HG03342 (cell line): ENCODE results near the gene KRT74.

ENCODE experiments used
- ATAC-seq: cut with Tn5 transposase; IDR thresholded peaks from one replicate; pipeline ENCODE4 v1.9.1; 2021; ENCODE audit warnings: mild to moderate bottlenecking, moderate library complexity; ENCODE audit not compliant: unreplicated experiment

KRT74 gene

DNA sequence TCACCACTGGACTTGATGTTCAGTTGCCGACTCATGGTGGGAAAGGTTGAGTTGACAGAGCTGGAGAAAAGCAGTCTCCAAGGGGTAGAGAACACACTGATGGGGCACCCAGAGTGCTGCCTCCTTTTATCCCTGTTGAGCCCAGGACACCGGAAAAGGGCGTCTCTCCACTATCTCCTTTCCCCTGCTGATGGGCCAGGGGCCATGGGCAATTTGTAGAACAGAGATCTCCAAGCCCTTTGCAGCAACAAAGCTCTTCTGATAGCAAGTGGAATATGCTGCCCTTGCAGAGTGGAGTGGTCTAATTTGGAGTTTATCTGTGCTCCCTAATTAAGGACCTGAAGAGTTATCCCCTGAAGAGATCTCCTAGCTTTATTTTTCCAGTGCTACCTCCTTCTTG lies at the start of gene KRT74:
TSS of gene KRT74 (minus strand) at position 101 of the 400 bp plus-strand sequence. CDS start at position 35, 66 bp downstream.
- no peak for ATAC-seq

DNA sequence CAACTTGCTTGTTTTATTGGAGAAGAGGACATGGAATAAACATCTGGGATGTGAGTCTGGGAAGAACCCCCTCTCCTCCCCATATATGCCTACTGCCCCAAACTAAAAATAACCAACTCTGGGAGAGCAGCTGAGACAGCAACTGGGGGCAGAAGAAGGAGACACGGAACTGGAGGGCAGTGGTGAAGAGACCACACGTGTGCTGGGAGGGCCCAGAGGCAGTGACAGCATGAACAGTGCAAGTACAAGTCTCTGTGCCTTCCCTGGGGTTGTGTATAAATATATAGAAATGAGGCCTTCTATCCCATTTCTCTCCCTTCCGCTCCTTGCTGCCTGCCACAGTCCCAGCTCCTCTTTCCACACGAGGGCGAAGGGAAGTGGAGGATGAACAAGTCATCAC lies 48.7 kb upstream of the KRT74 start:
- ATAC-seq = no peak

DNA sequence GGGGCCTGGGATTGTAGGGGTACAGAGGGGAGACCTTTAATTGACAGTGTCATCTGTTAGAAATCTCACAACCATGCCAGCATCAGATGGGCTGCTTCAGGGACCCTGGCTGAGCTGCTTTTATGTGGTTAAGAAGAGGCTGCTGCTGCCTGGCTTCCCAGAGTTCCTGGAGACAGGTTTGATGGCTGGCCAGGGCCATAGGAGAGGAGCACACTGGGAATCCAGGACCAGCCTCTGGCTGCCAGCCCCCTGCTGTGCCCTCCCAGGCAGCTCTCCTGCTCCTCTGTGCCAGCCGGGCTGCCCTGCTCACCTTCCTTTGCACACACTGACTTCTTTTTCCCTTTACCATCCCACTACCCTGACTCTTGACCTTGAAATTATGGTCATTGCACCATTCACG lies 45.2 kb upstream of the KRT74 start:
- ATAC-seq = no peak

DNA sequence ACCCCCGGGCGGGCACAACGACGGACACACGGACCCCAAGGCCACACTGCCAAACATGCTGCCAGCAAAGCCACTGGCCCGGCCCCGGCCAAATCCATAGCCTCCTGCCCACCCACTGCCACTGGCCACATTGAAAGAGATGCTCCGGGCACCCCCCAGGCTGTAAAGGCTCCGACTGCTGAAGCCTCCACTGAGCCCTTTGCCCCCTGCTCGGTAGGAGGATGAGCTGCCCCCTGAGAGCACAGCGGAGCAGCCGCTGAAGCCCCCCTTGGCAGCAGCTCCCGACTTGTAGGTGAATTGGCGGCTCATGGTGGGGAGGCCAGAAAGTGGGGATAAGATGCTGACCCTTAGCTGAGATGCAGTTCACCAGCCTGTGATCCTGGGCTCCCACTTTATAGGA lies 44.6 kb upstream of the KRT74 start, which contains the start of gene KRT73:
TSS of gene KRT73 (minus strand) at position 344 of the 400 bp plus-strand sequence. CDS start at position 309, 35 bp downstream.
- ATAC-seq = no peak

DNA sequence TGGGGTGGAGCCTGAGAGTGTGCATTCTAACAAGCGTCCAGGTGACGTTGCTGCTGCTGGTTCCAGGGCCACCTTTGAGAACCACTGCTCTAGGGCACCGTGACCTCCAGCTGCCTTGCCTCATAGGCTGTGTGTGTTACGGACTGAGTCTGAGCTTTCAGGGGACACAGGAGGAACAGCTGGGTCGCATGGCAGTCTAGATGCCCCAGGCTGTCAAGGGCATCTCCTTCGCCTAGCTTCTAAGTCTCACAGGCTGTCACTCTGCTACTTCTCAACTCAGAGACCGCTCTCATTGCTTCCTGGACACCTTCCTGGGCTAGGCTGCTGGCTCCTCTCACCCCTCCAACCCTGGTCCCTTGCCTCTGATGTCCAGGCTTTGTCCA lies 43.8 kb upstream of the KRT74 start:
- ATAC-seq = no peak

DNA sequence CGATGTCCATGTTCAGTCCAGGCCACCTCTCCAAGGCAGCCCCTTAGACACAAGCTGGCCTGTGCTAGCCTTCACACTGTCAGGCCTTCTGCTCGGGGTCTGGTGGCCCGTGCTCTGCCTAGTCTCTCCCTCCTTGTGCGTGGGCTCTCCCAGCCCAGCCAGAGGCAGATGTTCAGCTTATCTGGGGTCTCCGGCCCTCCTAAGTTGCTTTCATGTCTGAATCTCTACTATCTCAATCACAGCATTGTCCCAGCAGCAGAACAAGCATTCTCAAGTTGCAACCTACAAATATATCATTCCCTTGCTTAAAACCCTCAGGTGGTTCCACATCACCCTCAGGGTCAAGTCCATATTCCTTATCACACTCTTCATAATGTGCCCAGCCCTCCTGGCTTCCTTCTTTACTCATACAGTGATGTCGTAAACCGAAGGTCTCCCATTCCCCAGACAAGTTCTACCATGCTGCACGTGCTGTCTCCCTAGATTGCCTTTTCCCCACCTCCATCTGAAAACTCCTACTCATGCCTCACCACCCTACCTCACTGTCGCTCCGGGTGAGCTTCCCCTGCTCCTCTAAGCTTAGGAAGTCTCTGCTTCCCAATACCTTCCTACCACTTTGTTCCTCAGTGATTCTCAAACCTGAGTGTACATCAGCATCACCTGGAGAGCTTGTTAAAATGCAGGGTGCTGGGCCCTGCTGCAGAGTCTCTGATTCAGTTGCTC lies 43.2 kb upstream of the KRT74 start:
- no peak for ATAC-seq

DNA sequence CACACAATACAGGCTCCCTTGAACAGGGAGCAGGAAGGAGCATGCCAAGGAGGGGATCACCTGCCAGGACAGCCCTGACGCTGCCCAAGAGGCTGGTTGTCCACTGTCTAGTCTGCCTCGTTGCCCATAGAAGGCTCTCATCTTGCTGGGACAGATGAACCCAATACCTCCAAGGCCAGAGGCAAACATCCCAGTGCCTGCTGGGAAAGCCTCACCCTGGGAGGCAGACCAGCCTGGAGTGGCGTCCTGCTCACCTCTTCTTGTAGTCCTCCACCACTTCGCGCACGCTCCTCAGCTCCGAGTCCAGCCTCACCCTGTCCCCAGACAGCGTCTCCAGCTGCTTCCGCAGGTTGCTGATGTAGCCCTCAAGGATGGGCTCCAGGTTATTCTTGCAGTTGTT lies 42.3 kb upstream of the KRT74 start:
- no peak for ATAC-seq

DNA sequence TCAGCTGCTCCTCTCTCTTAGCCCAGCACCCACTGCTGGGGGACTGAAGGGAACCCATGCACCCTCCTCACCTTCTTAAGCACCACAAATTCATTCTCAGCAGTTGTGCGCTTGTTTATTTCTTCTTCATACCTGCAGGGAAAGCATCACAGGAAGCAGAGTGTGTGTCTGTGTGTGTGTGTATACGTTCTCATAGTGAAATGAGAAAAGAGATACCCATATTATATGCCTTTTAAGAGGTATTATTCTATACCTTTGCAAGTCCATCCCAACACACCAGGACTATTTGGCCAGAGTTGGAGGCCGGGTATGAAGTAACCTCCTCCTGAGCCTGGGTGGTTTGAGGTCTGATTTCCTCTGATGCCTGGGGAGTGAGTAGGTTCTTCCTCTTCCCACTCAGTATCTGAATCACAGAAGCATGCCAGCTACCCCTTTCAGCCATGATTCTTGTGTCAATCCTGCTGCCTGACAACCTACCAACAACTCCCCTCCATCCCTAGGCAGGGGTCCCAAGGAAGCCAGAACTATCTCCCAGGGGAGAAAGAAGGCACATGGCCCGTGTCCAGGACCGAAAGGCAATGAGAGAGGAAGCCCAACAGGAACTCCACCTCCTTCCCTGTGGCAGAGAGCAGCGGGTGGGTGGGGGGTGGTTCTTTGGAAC lies 41.7 kb upstream of the KRT74 start:
- ATAC-seq = no peak

DNA sequence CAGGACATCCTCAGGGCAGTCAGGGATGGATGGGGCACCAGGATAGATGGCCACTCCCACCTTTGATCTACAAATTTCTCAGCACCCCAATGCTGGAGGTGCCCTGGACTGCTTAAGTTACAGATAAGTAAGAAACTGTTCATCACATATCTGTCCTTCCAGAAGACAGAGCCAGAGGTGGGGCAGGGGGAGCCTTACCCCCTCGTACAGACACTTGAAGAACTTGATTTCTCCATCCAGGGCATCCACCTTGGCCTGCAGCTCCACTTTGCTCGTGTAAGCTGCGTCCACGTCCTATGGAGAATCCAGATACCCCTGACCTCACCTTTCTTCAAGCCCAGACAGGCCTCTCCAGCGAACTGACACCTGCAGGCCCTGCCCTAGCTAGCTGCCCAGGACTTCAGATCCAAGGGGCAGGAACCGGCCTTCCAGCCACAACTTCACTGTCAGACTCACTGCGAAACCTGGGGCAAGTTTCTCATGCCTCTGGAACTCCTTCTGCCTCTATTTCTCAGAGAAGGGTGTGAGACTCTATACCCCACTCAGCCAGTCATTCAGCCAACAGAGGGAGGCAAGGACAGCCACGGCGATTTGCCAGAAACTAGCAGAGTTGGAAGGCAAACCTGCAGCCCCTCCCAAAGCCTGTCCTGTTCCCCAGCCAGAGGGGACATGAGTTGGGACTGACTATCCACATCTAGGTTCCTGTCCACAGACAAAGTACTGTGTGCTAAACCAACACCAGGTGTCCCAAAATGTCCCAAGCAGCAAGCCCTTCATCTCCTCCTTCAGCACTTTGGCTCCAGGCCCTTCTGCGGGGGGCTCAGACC lies 41.0 kb upstream of the KRT74 start:
- ATAC-seq = no peak

DNA sequence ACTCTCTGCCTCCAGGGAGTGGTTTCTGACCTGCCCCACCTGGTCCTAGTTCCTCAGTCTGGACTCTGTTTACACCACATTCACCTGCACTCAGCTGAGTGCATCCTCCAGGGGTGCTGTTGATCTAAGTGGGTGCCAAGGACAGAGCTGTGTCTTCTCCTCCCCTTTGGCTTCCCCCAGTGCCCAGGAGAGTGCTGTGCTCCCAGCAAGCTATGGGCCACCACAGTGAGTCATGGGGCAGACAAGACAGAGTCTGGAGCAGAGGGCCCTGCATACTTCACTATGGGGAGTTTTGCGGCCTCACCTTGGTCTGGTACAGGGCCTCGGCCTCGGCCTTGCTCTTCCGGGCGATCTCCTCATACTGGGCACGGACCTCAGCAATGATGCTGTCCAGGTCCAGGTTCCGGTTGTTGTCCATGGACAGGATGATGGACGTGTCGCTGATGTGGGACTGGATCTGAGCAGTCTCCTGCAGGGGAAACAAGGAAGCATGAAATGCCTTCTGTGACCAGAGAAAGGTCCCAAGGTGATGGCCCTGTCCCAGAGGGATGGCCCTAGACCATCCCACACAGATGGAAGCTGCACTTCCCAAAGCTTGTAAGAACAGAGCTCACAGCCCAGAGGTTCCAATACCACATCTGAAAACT lies 39.9 kb upstream of the KRT74 start:
- no peak for ATAC-seq

DNA sequence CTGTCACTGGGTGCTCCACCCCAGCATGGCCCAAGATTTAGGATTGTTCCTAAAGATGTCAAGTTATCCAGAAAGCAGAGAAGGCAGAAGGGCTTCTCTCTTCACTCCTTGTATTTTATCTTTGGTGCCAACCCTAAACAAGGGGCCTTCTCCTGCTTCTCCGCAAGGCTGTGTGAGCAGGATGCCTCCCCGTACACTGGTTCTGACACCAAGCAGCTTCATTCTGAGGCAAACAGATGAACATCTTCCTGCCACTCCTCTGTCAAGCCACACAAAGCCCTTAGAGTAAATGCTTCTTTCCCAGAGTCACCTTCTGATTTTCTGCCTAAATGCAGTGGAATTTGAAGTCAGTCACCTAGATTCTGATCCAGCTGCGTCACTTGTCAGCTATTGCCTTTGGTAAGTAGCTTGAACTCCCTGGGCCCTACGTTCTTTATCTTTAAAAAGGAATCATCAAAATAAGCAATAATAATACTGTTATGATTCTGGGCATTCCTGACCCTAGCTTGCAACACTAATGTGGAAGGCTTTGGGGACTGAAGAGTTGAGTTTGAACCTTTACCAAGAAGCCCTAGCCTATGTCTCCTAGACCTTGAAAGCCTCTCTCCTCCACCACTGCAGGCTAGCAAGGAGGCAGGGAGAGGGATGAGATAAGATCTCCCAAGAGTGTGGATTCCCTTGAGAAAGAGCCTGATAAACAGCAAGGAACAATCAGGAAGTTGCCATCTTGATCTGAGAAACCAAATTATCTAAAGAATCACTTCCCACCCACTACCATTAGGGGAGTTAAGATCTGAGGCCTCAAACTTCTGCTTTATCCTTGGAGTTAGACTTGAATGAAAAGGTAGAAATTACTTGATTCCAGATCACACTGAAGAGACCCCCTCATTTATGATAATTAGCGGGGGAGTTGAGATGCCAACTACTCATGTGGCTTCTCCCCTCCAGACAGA lies 39.1 kb upstream of the KRT74 start:
- no peak for ATAC-seq

DNA sequence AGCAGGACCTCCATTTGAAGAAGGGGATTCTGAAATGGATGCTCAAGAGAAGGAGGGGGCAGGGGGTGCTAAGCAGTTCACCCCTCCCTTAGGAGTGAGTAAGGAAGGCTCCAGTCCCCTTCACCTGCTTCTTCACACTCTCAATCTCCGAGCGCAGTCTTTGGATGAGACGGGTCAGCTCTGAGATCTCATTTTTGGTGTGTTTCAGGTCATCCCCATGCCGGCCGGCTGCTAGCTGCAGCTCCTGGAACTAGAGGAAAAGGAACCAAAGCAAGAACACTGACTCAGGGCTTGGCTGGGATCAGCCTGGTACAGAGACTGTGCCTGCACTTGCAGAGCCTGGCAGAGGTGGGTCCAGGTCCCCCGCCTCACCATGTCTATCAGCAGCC lies 37.4 kb upstream of the KRT74 start:
- no peak for ATAC-seq

DNA sequence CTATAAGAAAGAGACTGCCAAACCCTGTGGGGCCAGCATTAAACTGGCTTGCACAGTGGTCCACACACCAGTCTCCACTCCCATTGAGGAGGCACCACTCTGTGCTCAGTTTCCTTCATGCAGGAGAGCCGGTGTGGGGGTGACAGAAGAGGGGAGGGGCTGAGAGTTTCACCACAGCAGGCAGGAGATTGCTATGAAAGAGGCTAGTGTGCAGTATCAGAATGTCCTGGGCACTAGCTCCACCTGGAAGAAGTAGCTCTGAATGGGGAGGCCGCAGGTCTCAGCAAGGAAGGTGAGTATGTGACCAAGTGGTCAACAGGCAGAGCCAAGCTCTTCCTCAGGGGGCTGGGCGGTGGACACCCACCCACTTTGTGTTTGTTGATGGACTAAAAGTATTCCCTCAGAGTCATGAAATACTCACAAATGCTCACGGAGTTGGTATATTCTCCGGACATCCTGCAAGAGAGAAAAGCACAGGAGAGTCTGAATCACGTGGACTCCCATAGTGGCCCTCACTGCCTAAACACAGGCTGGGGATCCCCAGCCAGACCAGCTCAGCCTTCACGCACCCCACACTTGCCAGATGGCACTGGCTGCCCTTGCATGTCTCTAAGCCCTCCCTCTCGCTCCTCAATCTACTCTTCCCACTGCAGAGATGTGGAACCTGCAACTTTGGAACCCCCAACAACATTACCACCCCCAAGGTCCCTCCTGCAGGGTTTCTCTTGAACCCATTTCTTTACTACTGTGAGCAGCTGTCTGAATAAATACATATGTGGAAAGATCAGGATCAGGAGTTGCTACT lies 35.4 kb upstream of the KRT74 start:
- no peak for ATAC-seq

DNA sequence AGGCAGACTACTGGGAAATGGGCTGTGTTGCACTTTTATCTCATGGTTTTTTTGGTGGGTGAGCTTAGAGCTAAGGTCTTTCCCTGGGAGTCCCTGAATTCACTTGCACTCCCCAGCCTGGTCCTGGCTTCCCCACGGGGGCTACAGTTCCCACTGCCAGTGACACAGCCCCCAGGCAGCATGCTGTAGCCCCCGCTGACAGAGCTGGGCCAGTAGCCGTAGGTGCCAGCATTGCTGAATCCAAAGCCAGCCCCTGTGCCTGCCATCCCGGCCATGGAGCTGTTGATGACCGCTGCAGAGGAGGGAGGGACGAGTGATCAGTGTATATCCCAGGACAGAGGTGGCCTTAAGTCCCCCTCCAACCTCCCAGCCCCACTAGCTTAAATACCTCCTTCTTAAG lies 34.5 kb upstream of the KRT74 start:
- ATAC-seq = no peak

DNA sequence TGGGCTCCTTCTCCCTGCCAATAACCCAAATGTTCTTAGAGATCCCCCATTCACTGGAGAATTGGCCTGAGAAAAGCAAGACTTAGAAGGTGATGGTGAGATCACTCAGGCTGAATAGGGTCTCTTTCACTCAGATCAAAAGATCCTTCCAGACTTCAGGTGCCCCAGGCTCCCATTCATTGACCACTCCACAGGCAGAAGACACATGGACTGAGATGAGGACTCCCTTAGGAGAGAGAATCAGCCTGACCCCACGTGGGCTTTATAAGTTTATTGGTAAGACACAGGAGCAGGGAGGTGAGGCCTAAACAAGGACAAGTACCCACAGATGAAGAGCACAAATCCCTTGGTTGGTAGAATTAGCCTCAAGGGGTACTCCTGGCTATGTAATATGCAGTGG lies 33.7 kb upstream of the KRT74 start:
- no peak for ATAC-seq

DNA sequence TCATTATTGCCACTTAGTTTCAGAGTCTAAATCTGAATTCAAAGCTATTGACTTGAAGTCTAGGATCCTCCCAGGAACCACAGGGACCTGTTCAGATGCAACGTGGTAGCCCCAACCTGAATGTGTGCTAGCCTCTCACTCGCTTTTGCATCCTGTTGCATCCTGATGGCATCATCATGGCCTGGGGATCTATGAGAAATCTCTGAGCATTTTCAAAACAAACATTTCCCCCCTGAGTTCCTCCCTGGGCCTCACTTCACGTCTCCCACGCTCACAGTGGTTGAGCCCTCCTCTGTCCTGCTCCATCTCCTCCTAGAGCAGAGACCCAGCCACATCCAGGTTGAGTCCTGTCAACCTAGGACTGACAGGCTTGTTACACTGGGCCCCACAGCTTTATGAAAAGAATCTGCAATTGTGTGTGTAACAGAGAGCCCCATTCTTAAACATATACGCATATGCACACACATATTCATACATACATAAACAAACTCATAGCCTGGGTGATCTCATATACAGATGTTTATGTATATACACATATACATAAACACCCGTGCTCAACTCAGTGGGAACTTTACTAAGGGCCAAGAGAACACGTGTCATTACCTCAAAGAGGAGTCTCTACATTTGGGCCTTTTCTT lies 33.1 kb upstream of the KRT74 start:
- no peak for ATAC-seq

DNA sequence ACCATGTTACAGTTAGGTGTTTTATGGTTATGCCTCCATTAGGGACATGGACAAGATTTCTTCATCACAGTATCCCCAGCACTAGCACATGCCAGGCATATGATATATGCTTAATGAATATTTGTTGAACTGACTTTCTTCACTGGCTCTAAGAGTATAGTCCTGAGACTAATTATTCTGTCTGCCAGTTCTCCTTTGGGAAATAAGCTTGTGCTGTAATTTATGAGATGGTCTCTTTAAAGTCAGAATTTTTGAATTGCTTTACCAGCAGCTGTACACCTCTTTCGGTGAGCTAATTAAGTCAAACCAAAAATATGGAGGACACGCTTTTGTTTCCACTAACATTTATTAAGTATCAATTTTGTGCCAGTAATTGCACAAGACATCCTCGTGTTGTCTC lies 32.5 kb upstream of the KRT74 start:
- no peak for ATAC-seq

DNA sequence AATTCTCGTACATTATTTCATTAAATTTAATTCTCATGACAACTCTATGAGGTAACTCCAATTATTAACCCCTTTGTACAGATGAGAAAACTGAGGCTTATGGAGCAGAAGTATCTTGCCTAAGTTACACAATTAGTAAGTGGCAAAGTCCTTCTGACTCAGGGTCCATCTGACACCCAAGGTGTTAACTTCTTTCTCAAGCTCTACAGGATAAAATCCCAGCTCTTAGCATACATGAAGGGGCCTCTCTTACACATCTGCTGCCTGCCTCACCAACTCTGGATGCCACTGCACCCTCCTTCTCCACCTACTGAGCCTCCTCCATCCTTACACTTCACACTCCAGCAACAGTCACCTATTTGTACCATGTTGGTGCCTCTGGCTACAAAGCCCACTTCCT lies 31.9 kb upstream of the KRT74 start:
- no peak for ATAC-seq

DNA sequence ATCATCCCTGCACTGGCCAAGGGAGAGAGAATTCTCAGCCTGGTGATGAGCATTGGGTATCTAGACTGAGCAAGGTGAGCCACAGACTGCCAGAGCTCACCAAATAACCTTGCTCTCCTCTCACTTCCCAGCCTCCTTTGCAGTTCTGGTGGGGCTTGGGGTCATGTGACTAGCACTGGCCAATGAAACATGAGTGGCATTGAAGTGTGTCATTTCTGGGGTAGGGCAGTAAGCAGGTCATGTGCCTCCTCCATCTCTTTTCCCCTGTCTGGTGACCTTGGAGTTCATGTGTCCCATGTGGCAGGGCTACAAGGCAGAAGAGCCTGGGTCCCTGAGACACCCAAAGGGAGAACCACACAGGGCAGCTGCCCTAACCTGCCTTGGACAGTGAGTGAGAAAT lies 31.2 kb upstream of the KRT74 start:
- ATAC-seq = no peak
